Upper lobe of left lung (tissue), 6 donors: Measurements from ENCODE around the gene DSTN. TPM values are rescaled to one million over a fixed set of nuclear protein-coding genes. Genes with fewer than 3 reads are reported as not detected.

Experiments
- ATAC-seq, 2 donors: fragments of 200-7000 bp; cut with Tn5 transposase; one replicate each; pipeline ENCODE4 v1.9.1; 2022; ENCODE audit warnings: mild to moderate bottlenecking in 2 of 2, moderate library complexity in 2 of 2; ENCODE audit not compliant: low FRiP score in 2 of 2
- DNase-seq, 2 donors: peaks; one replicate each; pipeline ENCODE4 v3.0.0-alpha.2; 2019 to 2020
- H3K27ac ChIP-seq, 4 donors: fragments of 200-600 bp; sonication (generic); one replicate each; pipeline ENCODE4 v1.5.1; 2016 to 2019
- H3K27me3 ChIP-seq, 4 donors: fragments of 200-600 bp; sonication (generic); one replicate each; pipeline ENCODE4 v1.5.1; 2017 to 2019
- H3K36me3 ChIP-seq, 4 donors: fragments of 200-600 bp; sonication (generic); one replicate each; pipeline ENCODE4 v1.5.1; 2016 to 2019
- H3K4me1 ChIP-seq, 4 donors: fragments of 200-600 bp; sonication (generic); one replicate each; pipeline ENCODE4 v1.5.1; 2018 to 2019
- H3K4me3 ChIP-seq, 4 donors: fragments of 200-600 bp; sonication (generic); one replicate each; pipeline ENCODE4 v1.5.1; 2017 to 2019; ENCODE audit warnings: mild to moderate bottlenecking in 2 of 4, moderate library complexity in 1 of 4
- H3K9me3 ChIP-seq, 4 donors: fragments of 200-600 bp; sonication (generic); one replicate each; pipeline ENCODE4 v1.5.1; 2018 to 2019
- EP300 ChIP-seq, 4 donors: sonication (generic); formaldehyde crosslinking; IDR thresholded peaks; one replicate each; pipeline ENCODE4 v1.5.1; 2017; ENCODE audit warnings: antibody characterized with exemption in 4 of 4, control low read depth in 2 of 4
- POLR2A ChIP-seq, 4 donors: fragments of 450-650 bp; IDR thresholded peaks; one replicate each; pipeline ENCODE4 v1.5.1; 2016 to 2017; ENCODE audit warnings: antibody characterized with exemption in 4 of 4, mild to moderate bottlenecking in 2 of 4
- POLR2AphosphoS5 ChIP-seq, 2 donors: sonication (generic); formaldehyde crosslinking; IDR thresholded peaks; one replicate each; pipeline ENCODE4 v1.5.1; 2017; ENCODE audit warnings: antibody characterized with exemption in 2 of 2
- WGBS, 2 donors: methylation state at CpG; one replicate each; pipeline ENCODE4 v1.1.5; 2017 to 2018; 5-methylcytosine and 5-hydroxymethylcytosine counted together
- total RNA-seq, 6 donors: library from RNA; depleted of rRNA in 4 of 6; stranded (reverse); fragments of >200 nt in 4 of 6; gene quantifications; one replicate each; pipeline versions ENCODE4 v1.1.0 to v1.2.1, GENCODE V29; 2016 to 2021
- TF ChIP-seq, protein P1 (sequence below), 6 experiments: fragments of 450-650 bp in 4 of 6; fragments of 200-600 bp in 2 of 6; sonication (generic) in 2 of 6; IDR thresholded peaks; one replicate each; pipeline ENCODE4 v1.5.1; 2016 to 2019; ENCODE audit warnings: antibody characterized with exemption in 6 of 6
- donor health status: DM: no; HTN: no; CAD: no; lungs with moderate emphysema.
- donor health status: DM: no; HTN: yes; CAD: no; lungs with severe emphysema.

The DSTN gene
- total RNA-seq, 6 donors from 2014 or later = 235 to 735 (median 513) TPM

GRCh38 chr20:17542993-17543412 lies 26.9 kb upstream of the DSTN start:
- Histone ChIP-seq H3K9me3 (no peaks in the 10 kb centered on the region), H3K27ac (peak overlapping the region in 2 of 4 donors; percentile 41 to 65), H3K27me3 (no peaks in the 10 kb centered on the region), H3K4me1 (peaks cover 10 to 17% (median 15%) of the 10 kb centered on the region in 4 donors), H3K36me3 (no peaks in the 10 kb centered on the region), H3K4me3 (no peak overlapping the region)
- 62 to 72% methylated on average over 4 of the region's 4 CpGs for WGBS, 2 donors
- DNase-seq (no peak), ATAC-seq (peak in 1 of 2 donors; percentile 85)
- TF ChIP-seq POLR2A (IDR thresholded peaks at IDR 0.05) (no peak), EP300 (IDR thresholded peaks at IDR 0.05) (no peak), POLR2AphosphoS5 (IDR thresholded peaks at IDR 0.05) (no peak)
- TF ChIP-seq, protein P1, sequence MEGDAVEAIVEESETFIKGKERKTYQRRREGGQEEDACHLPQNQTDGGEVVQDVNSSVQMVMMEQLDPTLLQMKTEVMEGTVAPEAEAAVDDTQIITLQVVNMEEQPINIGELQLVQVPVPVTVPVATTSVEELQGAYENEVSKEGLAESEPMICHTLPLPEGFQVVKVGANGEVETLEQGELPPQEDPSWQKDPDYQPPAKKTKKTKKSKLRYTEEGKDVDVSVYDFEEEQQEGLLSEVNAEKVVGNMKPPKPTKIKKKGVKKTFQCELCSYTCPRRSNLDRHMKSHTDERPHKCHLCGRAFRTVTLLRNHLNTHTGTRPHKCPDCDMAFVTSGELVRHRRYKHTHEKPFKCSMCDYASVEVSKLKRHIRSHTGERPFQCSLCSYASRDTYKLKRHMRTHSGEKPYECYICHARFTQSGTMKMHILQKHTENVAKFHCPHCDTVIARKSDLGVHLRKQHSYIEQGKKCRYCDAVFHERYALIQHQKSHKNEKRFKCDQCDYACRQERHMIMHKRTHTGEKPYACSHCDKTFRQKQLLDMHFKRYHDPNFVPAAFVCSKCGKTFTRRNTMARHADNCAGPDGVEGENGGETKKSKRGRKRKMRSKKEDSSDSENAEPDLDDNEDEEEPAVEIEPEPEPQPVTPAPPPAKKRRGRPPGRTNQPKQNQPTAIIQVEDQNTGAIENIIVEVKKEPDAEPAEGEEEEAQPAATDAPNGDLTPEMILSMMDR (IDR thresholded peaks at IDR 0.05) = no peak

DNA sequence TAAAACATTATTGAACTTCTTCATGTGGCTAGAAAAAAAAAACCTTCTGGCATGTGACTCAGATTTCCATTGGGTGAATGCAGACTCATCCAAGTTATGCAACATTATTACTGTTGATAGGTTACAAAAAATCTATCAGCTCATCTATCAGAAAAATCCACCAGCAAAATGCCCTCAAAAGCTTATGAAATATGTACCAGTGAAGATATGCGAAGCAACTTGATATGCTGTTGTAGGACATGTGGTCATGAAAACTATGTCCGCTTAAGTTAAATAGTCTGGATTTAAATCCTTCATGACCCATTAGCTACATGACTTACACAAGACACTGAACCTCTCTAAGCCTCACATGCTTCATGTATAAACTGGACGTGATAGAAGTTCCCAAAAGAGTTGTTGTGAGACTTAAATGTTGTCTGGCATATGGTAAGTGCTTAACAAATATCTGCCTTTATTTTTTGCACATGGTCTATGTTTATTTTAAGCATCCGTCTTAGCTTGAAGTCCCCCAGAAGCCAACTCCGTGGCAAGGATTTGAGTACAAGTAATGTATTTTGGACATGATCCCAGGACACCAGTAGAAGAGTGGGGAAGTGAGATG lies 26.2 kb upstream of the DSTN start:
- Histone ChIP-seq H3K36me3 (no peaks in the 10 kb centered on the region), H3K27me3 (no peaks in the 10 kb centered on the region), H3K4me1 (peaks cover 10 to 17% (median 15%) of the 10 kb centered on the region in 4 donors), H3K27ac (peak overlapping the region; percentile 34 to 65 (median 44)), H3K9me3 (no peaks in the 10 kb centered on the region), H3K4me3 (no peak overlapping the region)
- TF ChIP-seq, protein P1 (IDR thresholded peaks at IDR 0.05) = no peak
- TF ChIP-seq EP300 (IDR thresholded peaks at IDR 0.05) (no peak), POLR2A (IDR thresholded peaks at IDR 0.05) (no peak), POLR2AphosphoS5 (IDR thresholded peaks at IDR 0.05) (no peak)
- ATAC-seq (peak in 1 of 2 donors; percentile 60), DNase-seq (no peak)
- WGBS, 2 donors = 44 to 51% methylated on average over 5 of the region's 5 CpGs

DNA sequence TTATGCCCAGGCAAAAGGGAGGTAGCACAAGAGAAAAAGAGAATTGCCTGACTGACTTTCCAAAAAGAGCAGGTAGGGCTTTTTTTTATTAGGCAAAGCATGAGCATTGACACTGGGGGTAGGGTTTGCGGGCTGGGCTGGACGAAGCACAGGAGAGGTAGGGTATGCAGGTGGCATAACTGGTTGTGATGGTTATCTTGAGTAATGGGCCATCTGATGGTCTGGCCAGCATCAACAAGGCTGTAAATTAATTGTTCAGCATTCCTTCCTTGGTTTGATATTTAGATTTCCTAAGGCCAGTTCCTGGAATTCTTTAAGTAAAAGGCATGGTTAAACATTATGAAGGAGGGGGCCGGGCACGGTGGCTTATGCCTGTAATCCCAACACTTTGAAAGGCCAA lies 24.7 kb upstream of the DSTN start:
- Histone ChIP-seq H3K9me3 (no peaks in the 10 kb centered on the region), H3K27ac (peak overlapping the region in 1 of 4 donors; percentile 26), H3K36me3 (no peaks in the 10 kb centered on the region), H3K27me3 (no peaks in the 10 kb centered on the region), H3K4me1 (peaks cover 10 to 17% (median 15%) of the 10 kb centered on the region in 4 donors), H3K4me3 (no peak overlapping the region)
- DNase-seq = no peak
- ATAC-seq = no peak
- TF ChIP-seq, protein P1 (IDR thresholded peaks at IDR 0.05) = no peak
- WGBS, 2 donors = 63 to 66% methylated on average over 4 of the region's 4 CpGs

DNA sequence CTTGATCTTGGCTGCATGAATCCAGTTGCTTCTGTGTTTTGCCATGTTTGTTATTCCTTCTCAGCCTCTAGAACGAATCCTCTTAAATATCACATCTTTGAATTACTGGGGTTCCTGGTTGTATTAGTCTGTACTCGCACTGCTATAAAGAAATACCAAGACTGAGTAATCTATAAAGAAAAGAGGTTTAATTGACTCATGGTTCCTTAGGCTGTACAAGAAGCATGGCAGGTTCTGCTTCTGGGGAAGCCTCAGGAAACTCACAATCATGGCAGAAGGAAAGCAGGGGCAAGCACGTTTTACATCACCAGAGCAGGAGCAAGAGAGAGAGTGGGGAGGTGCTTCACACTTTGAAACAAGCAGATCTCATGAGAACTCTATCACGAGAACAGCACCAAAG lies 20.7 kb upstream of the DSTN start:
- ATAC-seq = no peak
- H3K36me3 ChIP-seq = no peaks in the 10 kb centered on the region
- no peaks in the 10 kb centered on the region for H3K9me3 ChIP-seq
- H3K27me3 ChIP-seq = no peaks in the 10 kb centered on the region
- no peak overlapping the region for H3K4me3 ChIP-seq
- no peak for DNase-seq
- WGBS, 2 donors = 80 to 86% methylated on average over 4 of the region's 4 CpGs
- H3K27ac ChIP-seq = no peak overlapping the region
- H3K4me1 ChIP-seq = peaks cover under 1 to 13% (median 3%) of the 10 kb centered on the region in 4 donors
- TF ChIP-seq POLR2AphosphoS5 (IDR thresholded peaks at IDR 0.05) (no peak), POLR2A (IDR thresholded peaks at IDR 0.05) (no peak), EP300 (IDR thresholded peaks at IDR 0.05) (no peak)
- TF ChIP-seq, protein P1 (IDR thresholded peaks at IDR 0.05) = no peak

DNA sequence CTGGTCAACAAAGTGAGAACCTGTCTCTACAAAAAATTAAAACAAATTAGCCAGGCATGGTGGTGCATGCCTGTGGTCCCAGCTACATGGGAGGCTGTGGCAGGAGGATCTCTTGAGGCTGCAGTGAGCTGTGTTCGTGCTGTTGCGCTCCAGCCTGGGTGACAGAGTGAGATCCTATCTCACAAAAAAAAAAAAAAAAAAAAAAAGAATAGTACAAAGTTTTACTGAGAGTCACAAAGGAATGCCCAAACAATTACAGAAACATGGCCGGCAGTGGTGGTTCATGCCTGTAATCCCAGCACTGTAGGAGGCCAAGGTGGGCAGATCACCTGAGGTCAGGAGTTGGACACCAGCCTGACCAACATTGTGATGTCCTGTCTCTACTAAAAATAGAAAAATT lies 14.8 kb upstream of the DSTN start:
- Histone ChIP-seq H3K27ac (no peak overlapping the region), H3K36me3 (no peaks in the 10 kb centered on the region), H3K27me3 (no peaks in the 10 kb centered on the region), H3K4me3 (no peak overlapping the region), H3K4me1 (peaks cover 18 to 24% (median 20%) of the 10 kb centered on the region in 4 donors), H3K9me3 (no peaks in the 10 kb centered on the region)
- TF ChIP-seq POLR2A (IDR thresholded peaks at IDR 0.05) = no peak
- TF ChIP-seq POLR2AphosphoS5 (IDR thresholded peaks at IDR 0.05) = no peak
- TF ChIP-seq, protein P1 (IDR thresholded peaks at IDR 0.05) = no peak
- no peak for TF ChIP-seq EP300 (IDR thresholded peaks at IDR 0.05)
- DNase-seq (no peak), ATAC-seq (no peak)
- 93 to 100% methylated on average over 3 of the region's 3 CpGs for WGBS, 2 donors
